ENCODE results near the gene SLC7A1.

- TF ChIP-seq CTCF (IDR thresholded peaks at IDR 0.05; ENCODE audit: low read length) (no peak), EZH2 (IDR thresholded peaks at IDR 0.05; ENCODE audit: borderline replicate concordance, low read length) (no peak)
Observed at GRCh38 chr13:29504691-29505090, 90.8 kb downstream of the SLC7A1 start.
